Measurements from ENCODE around the gene CDIP1. TPM values are rescaled to one million over a fixed set of nuclear protein-coding genes. Genes with fewer than 3 reads are reported as not detected.

CDIP1 gene
- total and polyA plus RNA-seq, 9 of the 15 experiments (the other 6 are each of a cell fraction or from before 2014, with no cell fraction given): 0.29 TPM; not detected in 8

DNA sequence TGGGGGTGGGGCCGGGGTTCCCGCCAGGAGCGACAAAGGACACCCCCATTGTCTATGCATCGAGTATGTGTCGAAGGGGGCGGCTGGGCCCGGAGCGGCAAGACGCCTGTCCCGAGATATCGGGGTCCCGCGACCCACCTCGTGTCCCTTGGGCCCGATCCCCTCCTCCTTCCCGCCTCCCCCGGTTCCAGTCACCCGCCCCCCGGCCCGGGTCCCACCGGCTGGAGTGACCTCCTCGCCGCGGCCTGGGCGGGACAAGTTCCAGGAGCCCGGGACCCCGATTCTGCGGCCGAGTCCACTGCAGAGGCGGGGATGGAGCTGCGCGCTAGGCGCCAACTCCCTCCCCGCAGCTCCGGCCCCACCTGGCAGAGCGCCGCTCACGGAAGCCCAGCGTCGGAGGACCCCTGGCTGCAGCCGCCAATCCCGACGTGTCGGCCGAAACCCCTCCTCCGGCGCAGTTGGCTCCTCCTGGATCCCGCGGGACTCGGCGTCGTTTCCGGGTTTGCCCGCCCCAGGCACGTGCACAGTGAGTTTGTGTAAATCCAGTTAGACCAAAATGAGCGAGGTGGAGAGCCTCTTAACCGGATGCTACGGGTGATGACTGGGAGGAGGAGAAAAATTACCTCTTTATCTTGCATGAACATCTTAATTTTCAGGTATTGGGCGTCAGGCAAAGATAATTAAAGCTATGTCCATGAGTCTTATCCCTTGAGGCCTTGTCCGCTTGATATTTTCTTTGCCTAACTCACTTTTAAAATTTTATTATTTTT, 64.2 kb downstream of the CDIP1 start, which contains the start of gene NMRAL1 (continued):
- TF ChIP-seq REST (IDR thresholded peaks at IDR 0.05; ENCODE audit: borderline replicate concordance) (peak; percentile 27; the same call in 1 of the 2 replicates), REST (CRISPR knock-in tag; IDR thresholded peaks at IDR 0.05; ENCODE audit: low read depth) (no peak), LCOR (CRISPR knock-in tag; IDR thresholded peaks at IDR 0.05) (peak; percentile 78; the same call in 1 of the 2 replicates), SIN3A (IDR thresholded peaks at IDR 0.05; ENCODE audit: borderline replicate concordance in 2 of 2, control insufficient read depth in 1 of 2, low read depth in 2 of 2, low read length in 2 of 2) (peak; percentile 47 to 71; a peak in 2 of 4 replicates), TBP (optimal IDR thresholded peaks at IDR 0.05; ENCODE audit: low read depth, low read length) (peak; percentile 90), ATF1 (CRISPR knock-in tag; IDR thresholded peaks at IDR 0.05) (no peak), ATF1 (tag; IDR thresholded peaks at IDR 0.05) (peak; percentile 85), ZNF175 (CRISPR knock-in tag; IDR thresholded peaks at IDR 0.05; ENCODE audit: low read depth) (0 out of 2 replicates have a peak, but pooled peaks have one; percentile 59), RBBP5 (IDR thresholded peaks at IDR 0.05; ENCODE audit: borderline replicate concordance, insufficient read depth, low read length, poor library complexity, severe bottlenecking) (peak; percentile 73), RCOR1 (IDR thresholded peaks at IDR 0.05; ENCODE audit: borderline replicate concordance in 1 of 2, low read depth in 2 of 2, low read length in 2 of 2) (peak in 1 of 2 experiments; percentile 69; a peak in 1 of 4 replicates), ILK (tag; IDR thresholded peaks at IDR 0.05; ENCODE audit: borderline replicate concordance, low read depth) (no peak), TAL1 (IDR thresholded peaks at IDR 0.05) (peak; percentile 30; the same call in 1 of the 2 replicates), MAFF (IDR thresholded peaks at IDR 0.05; ENCODE audit: low read length) (peak; percentile 49; the same call in 1 of the 2 replicates), MYC (IDR thresholded peaks at IDR 0.05; ENCODE audit: low read depth, low read length) (peak; percentile 99), MYC (CRISPR knock-in tag; IDR thresholded peaks at IDR 0.05; ENCODE audit: borderline replicate concordance, low read depth) (0 out of 2 replicates have a peak, but pooled peaks have one; percentile 63)
